Stimulated activated CD4-positive, alpha-beta T cell treated with anti-CD3 and anti-CD28 coated beads, Interleukin-12 subunit alpha, Interleukin-12 subunit beta, amount 100 ng/mL, for 24 hours (primary cell): Measurements from ENCODE around the gene FXR2.
"Not testable (repeated sequence)": the region's sequence is repeated elsewhere in the genome, so short reads cannot be mapped to it uniquely, and the experiment has no call there.

Experiments
- DNase-seq, 2 experiments: peaks; one replicate each; pipeline ENCODE4 v3.0.0-alpha.2; 2020; ENCODE audit warnings: low read depth in 2 of 2

FXR2 gene

GRCh38 chr17:7614425-7615264 lies at the start of gene FXR2:
TSS of gene FXR2 (minus strand) at chr17:7614897. CDS start at chr17:7614532, 365 bp downstream.
- peak; percentile 99 for DNase-seq

GRCh38 chr17:7656958-7657609 lies 42.4 kb upstream of the FXR2 start:
- no peak for DNase-seq

- DNase-seq = no peak
Observed at GRCh38 chr17:7655541-7655840, 40.8 kb upstream of the FXR2 start.

- DNase-seq = no peak
Observed at GRCh38 chr17:7654832-7655540, 40.3 kb upstream of the FXR2 start.

GRCh38 chr17:7652388-7653356 lies 38.0 kb upstream of the FXR2 start:
- no peak for DNase-seq

GRCh38 chr17:7651665-7652387 lies 37.1 kb upstream of the FXR2 start:
- DNase-seq = no peak

- DNase-seq = no peak
Observed at GRCh38 chr17:7651097-7651664, 36.5 kb upstream of the FXR2 start.

GRCh38 chr17:7650509-7651096 lies 35.9 kb upstream of the FXR2 start, which contains the start of gene ATP1B2:
TSS of gene ATP1B2 (plus strand) at chr17:7650926. CDS start at chr17:7651519, 593 bp downstream.
- DNase-seq = peak; percentile 49 to 63

- DNase-seq = no peak
Observed at GRCh38 chr17:7647018-7647417, 32.3 kb upstream of the FXR2 start.

GRCh38 chr17:7646457-7646856 lies 31.8 kb upstream of the FXR2 start:
- no peak for DNase-seq

GRCh38 chr17:7644775-7645174 lies 30.1 kb upstream of the FXR2 start:
- no peak for DNase-seq

GRCh38 chr17:7641635-7642034 lies 26.9 kb upstream of the FXR2 start:
- not testable (repeated sequence) for DNase-seq

GRCh38 chr17:7640783-7641182 lies 26.1 kb upstream of the FXR2 start:
- no peak for DNase-seq

GRCh38 chr17:7636163-7636562 lies 21.5 kb upstream of the FXR2 start:
- DNase-seq = no peak

- DNase-seq = no peak
Observed at GRCh38 chr17:7634384-7634783, 19.7 kb upstream of the FXR2 start.

GRCh38 chr17:7633093-7633492 lies 18.4 kb upstream of the FXR2 start:
- DNase-seq = no peak

GRCh38 chr17:7632492-7632894 lies 17.8 kb upstream of the FXR2 start:
- DNase-seq = no peak

GRCh38 chr17:7631398-7632380 lies 17.0 kb upstream of the FXR2 start:
- DNase-seq = no peak
